NCI-H146 (cell line): ENCODE data around the gene EIF6.

Experiments
- DNase-seq: peaks from one replicate; lab custom pipeline; 2025; lab: John Stamatoyannopoulos, UW

EIF6 gene

GRCh38 chr20:35312318-35312717 lies 27.7 kb upstream of the EIF6 start:
- DNase-seq = peak; percentile 8

GRCh38 chr20:35311822-35312221 lies 27.2 kb upstream of the EIF6 start:
- peak; percentile 23 for DNase-seq

- peak; percentile 27 for DNase-seq
These were observed 26.8 kb upstream of the EIF6 start for GRCh38 chr20:35311409-35311808.

DNA sequence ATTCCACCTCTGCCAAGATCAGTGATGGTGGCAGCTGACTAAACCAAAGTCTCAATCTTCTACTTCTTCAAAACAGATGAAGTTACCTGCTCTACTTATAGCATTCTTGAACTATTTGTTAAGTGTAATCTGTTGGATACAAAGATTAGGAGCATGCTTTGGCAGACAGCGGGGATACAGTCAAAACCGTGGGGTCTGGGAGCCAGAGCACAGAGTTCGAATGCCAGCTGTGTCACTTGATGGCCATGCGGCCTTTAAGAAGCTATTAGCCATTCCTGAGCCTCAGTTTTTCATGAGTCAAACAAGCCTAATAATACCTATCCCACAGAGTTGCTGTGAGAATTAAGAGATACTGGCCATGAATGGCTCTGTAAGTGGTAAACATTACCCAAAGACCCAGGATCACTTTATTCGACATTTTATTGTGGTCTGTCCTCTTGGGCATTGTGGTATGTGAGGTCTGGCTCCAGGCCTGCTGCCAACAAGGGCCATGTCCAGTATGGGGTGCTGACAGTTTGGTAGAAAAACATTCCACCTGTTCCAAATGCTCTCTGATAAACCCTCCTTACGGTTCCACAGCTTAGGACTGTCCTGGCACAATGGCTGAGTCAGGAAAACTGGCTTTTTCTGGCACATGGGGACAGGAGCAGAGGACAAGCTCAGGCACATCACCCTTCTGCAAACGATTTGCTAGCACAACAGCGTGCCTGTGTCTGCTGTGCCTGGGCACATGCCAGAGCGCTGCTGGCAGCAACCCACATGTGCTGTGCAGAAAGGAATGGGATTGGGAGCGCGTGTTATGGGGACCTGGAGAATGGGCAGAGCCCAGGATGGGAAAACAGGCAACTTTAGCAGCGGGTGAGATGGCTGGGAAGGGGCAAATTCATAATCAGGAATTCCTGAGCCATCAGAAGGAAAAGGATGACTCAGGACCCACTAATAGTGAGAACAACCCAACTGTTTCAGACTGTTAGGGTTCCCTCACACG lies 23.4 kb upstream of the EIF6 start:
- DNase-seq = no peak

DNA sequence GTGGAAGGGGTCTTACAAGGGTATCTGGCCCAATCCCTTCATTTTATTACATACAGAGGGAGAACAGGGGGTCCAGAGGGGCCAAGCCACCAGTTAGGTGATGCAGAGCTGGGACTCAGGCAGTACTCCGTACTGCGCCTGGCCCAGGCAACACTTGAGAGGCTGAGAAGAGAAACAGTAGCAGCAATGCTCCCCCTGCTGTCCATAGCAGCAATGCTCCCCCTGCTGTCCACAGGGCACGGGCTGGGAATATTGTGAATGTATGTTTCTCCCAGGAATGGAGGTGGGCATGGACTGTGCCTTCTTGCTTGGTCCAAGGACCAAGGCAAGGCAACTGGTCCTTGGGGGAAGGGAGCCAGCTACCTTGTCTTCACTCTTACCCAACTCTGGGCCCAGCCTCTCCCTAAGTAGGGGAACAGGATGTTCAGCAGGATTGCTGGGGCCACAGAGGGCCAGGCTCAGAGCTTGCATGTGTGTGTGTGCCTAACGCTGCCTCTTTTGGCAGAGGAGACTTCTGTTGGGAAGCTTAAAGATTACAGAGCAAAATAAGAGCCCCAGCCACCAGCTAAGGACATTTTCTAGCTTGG lies 22.5 kb upstream of the EIF6 start:
- peak; percentile 48 for DNase-seq

DNA sequence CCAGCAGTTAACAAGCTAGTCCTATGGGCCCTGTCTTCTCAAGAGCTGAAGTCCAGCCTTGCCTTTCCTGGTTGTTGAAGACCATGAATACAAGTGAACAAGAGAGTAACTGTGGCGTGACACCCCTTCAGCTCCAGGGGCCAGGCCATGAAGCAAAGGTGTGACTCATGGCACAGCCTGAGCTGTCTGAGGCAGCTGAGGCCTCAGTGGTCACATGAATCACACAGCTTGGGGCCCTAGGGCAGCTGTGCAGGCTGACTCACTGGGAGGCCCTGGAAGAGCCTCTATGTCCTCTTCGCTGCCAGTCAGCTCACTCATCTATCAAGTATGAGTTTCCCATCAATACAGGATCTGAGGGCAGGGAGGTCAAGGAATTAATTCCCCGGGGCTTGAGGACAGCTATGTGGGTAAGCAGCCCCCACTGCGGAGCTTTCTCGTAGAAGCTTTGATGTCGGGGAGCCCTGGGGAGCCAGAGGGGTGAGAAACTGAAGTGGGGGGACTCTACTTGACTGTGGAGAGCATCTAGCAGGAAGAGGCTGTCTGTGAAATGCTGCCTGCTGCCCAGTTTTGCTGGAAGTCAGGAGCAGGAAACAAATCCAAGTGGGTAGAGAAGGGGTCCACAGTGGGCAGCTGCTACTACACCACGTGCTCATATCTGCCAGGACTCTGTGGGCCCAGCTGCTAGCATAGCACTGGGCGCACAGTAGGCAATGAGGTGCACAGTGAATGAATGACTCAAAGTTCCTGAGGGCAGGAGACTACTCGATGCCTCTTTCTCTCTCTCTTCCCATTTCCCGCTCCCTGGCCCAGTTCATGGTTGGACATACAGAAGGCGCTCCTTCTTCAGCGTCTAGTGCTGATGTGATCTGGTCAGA lies 21.3 kb upstream of the EIF6 start:
- no peak for DNase-seq

DNA sequence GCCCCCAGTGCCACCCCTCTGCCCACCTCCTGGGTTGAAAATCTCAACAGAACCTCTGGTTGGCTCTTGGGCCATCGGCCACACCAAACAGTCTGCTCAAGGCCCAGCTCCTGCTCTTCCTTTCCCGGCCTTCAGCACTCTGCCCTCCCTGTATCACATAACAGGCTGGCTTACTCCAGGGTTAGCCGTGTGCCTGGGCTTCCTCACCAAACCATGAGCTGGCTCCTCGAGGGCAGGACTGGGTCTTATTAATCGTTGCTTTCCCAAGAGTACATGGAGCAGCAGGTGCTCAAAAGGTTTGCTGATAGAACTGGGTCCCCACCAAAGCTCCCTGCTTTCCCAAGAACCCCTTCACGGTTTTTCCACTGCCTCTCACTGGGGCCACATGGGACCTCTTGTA lies 20.4 kb upstream of the EIF6 start:
- no peak for DNase-seq

DNA sequence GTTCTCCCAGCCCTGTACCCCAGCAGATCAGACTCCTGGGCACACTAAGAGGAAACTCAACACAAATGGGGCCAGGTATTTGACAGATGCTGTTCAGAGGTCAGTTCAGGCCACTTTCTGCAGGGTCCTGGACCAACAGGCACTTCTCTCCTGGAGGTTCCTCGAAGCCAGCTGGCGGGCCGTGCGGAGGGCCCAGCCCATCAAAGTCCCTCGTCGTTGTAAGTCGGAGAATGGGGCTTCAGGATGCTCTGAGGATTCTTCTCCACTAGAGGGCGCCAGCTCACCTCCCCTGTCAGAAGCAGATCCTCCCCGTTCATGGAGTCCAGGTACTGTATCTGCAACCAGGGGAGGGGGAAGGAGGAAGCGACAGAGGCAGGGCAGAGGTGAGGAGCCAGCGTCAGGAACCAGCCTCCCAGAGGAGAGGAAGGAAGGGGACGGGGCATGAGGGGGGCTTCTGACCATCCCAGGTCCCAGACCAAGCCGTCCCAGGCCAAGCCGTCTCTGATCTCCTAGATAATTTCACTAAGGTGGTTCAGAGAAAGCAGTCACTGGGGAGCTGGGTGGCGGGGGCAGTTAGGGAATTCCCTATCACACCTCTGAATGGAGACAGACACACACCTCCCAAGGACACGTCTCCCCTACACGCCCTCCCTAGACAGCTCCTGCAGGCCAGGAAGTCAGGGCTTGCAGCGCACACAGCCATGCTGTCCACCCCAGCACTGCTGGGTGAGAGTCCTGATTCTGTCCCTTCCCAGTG lies 19.3 kb upstream of the EIF6 start:
- peak; percentile 91 for DNase-seq

GRCh38 chr20:35303382-35303734 lies 18.8 kb upstream of the EIF6 start:
- DNase-seq = no peak

- no peak for DNase-seq
These were observed 18.1 kb upstream of the EIF6 start for GRCh38 chr20:35302421-35303335.

DNA sequence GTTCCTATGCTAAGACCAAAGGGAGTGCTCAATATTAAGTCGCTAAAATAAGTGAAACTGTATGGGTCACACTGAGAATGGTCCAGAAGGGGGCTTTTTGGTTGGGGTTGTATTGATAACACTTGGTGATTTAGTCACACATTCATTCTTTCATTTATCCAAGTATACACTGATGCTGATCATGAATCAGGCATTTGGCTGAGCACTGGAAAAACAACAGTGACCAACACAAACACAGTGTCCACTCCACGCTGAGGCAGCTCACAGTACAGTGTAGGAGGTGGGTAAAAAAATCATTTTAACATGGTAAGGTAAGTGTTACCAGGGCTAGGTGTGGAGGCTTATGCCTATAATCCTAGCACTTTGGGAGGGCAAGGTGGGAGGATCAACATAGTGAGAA lies 16.9 kb upstream of the EIF6 start:
- DNase-seq = no peak

- no peak for DNase-seq
These were observed 16.1 kb upstream of the EIF6 start for GRCh38 chr20:35300469-35301262.

GRCh38 chr20:35299780-35300179 lies 15.2 kb upstream of the EIF6 start:
- no peak for DNase-seq

- no peak for DNase-seq
These were observed 13.7 kb upstream of the EIF6 start for GRCh38 chr20:35298264-35298663.

DNA sequence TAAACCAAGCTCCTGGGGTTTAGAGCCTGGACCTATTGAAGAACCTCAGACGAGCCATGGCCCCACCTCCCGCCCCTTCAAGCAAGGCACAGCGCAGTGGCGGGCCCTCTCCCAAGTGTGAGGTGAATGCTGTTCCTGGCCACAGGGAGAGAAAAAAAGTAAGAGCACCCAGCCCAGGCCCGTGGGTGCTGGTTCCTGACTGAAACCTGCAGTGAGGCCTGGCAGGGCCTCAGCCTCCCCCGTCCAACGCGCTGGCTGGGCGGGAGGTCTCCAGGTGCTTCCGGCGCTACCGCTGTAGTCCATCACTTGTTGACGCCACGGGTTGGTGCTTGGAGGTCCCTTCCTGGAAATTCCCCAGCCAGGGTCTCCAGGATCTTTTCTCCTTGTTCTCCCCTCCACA lies 13.2 kb upstream of the EIF6 start:
- no peak for DNase-seq

DNA sequence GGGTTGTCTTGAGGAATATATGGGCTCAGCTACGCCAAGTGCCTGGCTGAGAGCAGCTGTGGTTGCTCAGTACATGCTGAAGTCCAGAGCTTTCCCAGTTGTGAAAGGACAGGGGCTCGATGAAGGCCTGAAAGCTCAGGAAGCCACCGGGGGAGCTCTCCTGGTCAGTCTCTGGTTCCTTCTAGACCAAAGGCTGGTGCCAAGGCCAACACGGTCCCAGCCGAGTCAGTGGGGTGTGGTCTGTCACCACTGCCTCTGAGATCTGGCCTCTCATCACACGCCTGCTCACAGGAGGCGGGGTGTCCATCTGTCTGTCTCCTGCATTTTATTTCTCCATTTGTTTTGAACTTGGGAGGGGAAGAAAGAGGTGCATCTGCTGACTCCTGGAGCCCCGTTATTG lies 12.6 kb upstream of the EIF6 start:
- DNase-seq = no peak

- peak; percentile 86 for DNase-seq
These were observed 11.6 kb upstream of the EIF6 start for GRCh38 chr20:35296101-35296554.

DNA sequence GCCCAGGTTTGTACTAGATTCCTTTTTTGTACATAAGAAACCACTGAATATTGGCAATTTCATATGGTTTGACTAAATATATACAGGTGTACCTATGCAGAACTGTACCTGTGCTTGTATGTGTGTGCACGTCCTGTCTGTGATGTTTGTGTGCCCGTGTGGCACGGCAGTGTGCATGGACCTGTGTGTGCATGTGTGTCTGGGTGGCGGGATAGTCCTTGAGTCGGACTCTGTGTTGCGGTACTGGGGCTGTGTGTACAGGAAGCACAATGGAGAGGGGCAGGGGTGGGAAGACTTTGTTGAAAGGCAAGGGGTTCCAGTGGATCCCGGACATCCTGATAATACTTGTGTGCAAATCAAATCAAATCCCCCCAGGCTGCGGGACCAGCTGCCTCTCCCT lies 11.1 kb upstream of the EIF6 start:
- no peak for DNase-seq

DNA sequence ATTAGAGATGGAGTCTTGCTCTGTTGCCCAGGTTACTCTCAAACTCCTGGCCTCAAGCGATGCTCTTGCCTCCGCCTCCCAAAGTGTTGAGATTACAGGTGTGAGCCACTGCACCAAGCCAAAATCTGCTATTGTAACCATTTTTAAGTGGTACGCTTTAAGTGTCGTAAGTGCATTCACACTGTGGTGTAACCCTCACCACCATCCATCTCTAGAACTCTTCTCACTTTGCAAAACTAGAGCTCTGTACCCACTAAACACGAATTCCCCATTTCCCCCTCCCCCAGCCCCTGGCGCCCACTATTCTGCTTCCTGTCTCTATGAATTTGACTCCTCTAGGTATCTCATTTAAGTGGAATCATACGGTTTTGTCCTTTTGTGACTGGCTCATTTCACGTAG lies 10.5 kb upstream of the EIF6 start:
- no peak for DNase-seq

DNA sequence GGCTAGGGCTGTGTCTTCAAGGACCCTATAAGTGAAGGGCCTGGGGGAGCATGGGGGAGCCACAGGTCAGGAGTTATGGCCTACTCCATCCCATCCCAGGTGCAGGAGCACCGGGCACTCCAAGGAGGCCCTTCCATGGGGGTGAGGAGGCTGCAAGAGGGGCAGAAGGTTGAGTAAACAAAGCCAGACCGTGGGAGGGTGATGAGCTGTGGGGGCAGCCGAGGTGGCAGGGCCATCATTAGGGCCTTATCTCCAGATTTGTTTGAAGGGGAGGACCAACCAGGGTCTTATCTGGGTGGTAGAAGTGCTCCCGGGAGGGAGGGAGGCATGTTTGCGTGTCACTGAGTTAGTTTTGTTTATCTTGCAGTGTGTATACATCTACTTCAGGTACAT lies 9.7 kb upstream of the EIF6 start:
- no peak for DNase-seq
